CD4-positive, CD25-positive, alpha-beta regulatory T cell (primary cell): ENCODE results near the gene CCDC192. TPM values are rescaled to one million over a fixed set of nuclear protein-coding genes. Genes with fewer than 3 reads are reported as not detected.
A peak's percentile ranks its signal among the peaks of the same experiment; 100 is the strongest.

Experiments
- ATAC-seq, 2 donors: fragments of 150-1000 bp; cut with Tn5 transposase; one replicate each; pipeline ENCODE4 v1.10.0; 2021; ENCODE audit warnings: low read depth in 2 of 2, moderate number of reproducible peaks in 2 of 2, moderate library complexity in 1 of 2
- DNase-seq, 3 donors: peaks; one replicate each; pipeline versions ENCODE4 v3.0.0 to v3.0.0-alpha.2; 2012 to 2022; ENCODE audit warnings: mixed read lengths in 1 of 3
- H3K27ac ChIP-seq: one replicate; pipeline ENCODE4 v1.7.0; 2013; ENCODE audit warnings: mild to moderate bottlenecking, low read length; ENCODE audit not compliant: insufficient read depth, poor library complexity, severe bottlenecking
- H3K27me3 ChIP-seq: one replicate; pipeline ENCODE4 v1.7.0; 2013; ENCODE audit warnings: low read length; ENCODE audit not compliant: control insufficient read depth, insufficient read depth
- H3K36me3 ChIP-seq: one replicate; pipeline ENCODE4 v1.7.0; 2013; ENCODE audit warnings: mild to moderate bottlenecking, low read length, moderate library complexity; ENCODE audit not compliant: control insufficient read depth, insufficient read depth
- H3K4me1 ChIP-seq: 2 replicates; pipeline ENCODE4 v1.7.0; 2013; ENCODE audit warnings: mild to moderate bottlenecking, low read length; ENCODE audit not compliant: insufficient read depth, control insufficient read depth, poor library complexity, severe bottlenecking
- H3K4me3 ChIP-seq: one replicate; pipeline ENCODE4 v1.7.0; 2013; ENCODE audit warnings: low read depth, mild to moderate bottlenecking, low read length, moderate library complexity
- H3K9me3 ChIP-seq, 2 experiments: 1 replicate in 1 of 2; 2 replicates in 1 of 2; pipeline ENCODE4 v1.7.0; 2013; ENCODE audit warnings: low read length in 2 of 2, mild to moderate bottlenecking in 1 of 2, moderate library complexity in 1 of 2; ENCODE audit not compliant: control insufficient read depth in 2 of 2
- H3K27ac Mint-ChIP-seq, 3 donors: one replicate each; pipeline ENCODE4 v1.8.0; 2020 to 2022; ENCODE audit warnings: mild to moderate bottlenecking in 3 of 3, mixed read lengths in 3 of 3, moderate library complexity in 2 of 3
- H3K27me3 Mint-ChIP-seq: one replicate; pipeline ENCODE4 v1.8.0; 2022; ENCODE audit warnings: mild to moderate bottlenecking, mixed read lengths
- H3K36me3 Mint-ChIP-seq: one replicate; pipeline ENCODE4 v1.8.0; 2020; ENCODE audit warnings: mixed read lengths
- H3K4me1 Mint-ChIP-seq, 4 donors: one replicate each; pipeline ENCODE4 v1.8.0; 2020 to 2022; ENCODE audit warnings: mixed read lengths in 4 of 4, mild to moderate bottlenecking in 1 of 4
- H3K4me3 Mint-ChIP-seq, 4 donors: one replicate each; pipeline ENCODE4 v1.8.0; 2020 to 2022; ENCODE audit warnings: mild to moderate bottlenecking in 4 of 4, mixed read lengths in 4 of 4, moderate library complexity in 3 of 4
- H3K9me3 Mint-ChIP-seq, 7 donors: one replicate each; pipeline ENCODE4 v1.8.0; 2020 to 2022; ENCODE audit warnings: mixed read lengths in 7 of 7, mild to moderate bottlenecking in 3 of 7, moderate library complexity in 2 of 7
- polyA plus RNA-seq, 4 donors: library from polyadenylated mRNA; unstranded; fragments of 300-500 nt; fragmentation: Illumina TruSeq; gene quantifications; one replicate each; pipeline ENCODE4 v1.2.3, GENCODE V29; 2021
- total RNA-seq: library from RNA; stranded (reverse); gene quantifications from one replicate; pipeline ENCODE4 v1.2.3, GENCODE V29; 2022

Gene CCDC192
- total and polyA plus RNA-seq, 5 donors from 2014 or later = 0.37 TPM; not detected in 4

GRCh38 chr5:127793052-127793451, 89.9 kb downstream of the CCDC192 start:
- peaks cover 0 to 9% of the 10 kb centered on the region in 2 experiments for H3K9me3 ChIP-seq
- Mint-ChIP-seq H3K4me1 (no peaks in the 10 kb centered on the region), H3K9me3 (peaks cover 1 to 14% (median 9%) of the 10 kb centered on the region in 7 donors), H3K36me3 (no peaks in the 10 kb centered on the region), H3K27me3 (peaks cover 4% of the 10 kb centered on the region), H3K4me3 (no peak overlapping the region), H3K27ac (no peak overlapping the region)
- no peak overlapping the region for H3K4me3 ChIP-seq
- H3K27ac ChIP-seq = no peak overlapping the region
- ATAC-seq (no peak), DNase-seq (no peak)
- H3K4me1 ChIP-seq = no peaks in the 10 kb centered on the region
- H3K27me3 ChIP-seq = no peaks in the 10 kb centered on the region
- H3K36me3 ChIP-seq = no peaks in the 10 kb centered on the region

DNA sequence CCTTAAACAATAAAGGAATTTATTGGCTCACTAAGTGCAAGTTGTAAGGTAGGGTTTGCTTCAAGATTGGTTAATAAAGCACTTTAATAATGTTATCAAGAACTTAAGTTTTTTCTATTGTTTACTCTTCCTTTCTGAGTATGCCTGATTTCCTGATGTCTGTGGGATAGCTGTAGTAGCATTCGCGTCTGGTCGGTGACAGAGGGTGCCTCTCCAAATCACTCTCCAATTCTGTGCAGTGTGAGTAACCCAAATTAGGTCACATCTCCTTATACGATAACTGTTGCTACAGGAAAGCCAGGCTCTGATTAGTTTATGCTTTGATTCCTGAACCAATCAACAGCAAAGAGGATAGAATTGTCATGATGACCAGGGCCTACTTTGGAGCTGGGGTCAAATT, 90.7 kb downstream of the CCDC192 start:
- H3K4me3 ChIP-seq = no peak overlapping the region
- Mint-ChIP-seq H3K4me3 (no peak overlapping the region), H3K36me3 (no peaks in the 10 kb centered on the region), H3K27ac (peak overlapping the region in 1 of 3 donors; percentile 12), H3K4me1 (no peaks in the 10 kb centered on the region), H3K9me3 (peaks cover 1 to 14% (median 6%) of the 10 kb centered on the region in 7 donors), H3K27me3 (peaks cover 4% of the 10 kb centered on the region)
- H3K4me1 ChIP-seq = no peaks in the 10 kb centered on the region
- no peak for ATAC-seq
- no peak for DNase-seq
- H3K9me3 ChIP-seq = peaks cover 0 to 9% of the 10 kb centered on the region in 2 experiments
- H3K27ac ChIP-seq = no peak overlapping the region
- H3K36me3 ChIP-seq = no peaks in the 10 kb centered on the region
- no peaks in the 10 kb centered on the region for H3K27me3 ChIP-seq

DNA sequence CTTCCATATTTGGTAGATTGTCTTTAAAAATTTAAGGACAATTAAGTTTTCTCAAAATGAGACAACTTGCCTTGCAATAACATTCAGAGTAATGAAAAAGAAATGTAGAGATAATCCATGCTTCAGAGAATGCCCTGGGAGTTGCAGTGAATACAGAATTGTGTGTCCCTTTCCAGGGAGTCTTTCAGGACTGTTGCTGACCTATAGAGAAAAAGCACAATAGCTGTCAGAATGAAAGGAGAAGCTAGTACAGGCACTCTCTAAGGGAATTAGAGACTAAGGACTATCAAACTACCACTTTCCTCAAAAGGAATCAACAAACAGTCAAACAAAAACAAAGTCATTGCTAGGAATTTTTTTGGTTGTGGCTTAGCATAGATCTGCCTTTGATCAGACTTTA, 93.0 kb downstream of the CCDC192 start:
- no peak overlapping the region for H3K4me3 ChIP-seq
- Mint-ChIP-seq H3K27me3 (peaks cover 4% of the 10 kb centered on the region), H3K4me1 (no peaks in the 10 kb centered on the region), H3K36me3 (no peaks in the 10 kb centered on the region), H3K9me3 (peaks cover 0 to 9% (median 3%) of the 10 kb centered on the region in 7 donors), H3K4me3 (no peak overlapping the region), H3K27ac (no peak overlapping the region)
- no peaks in the 10 kb centered on the region for H3K4me1 ChIP-seq
- H3K27ac ChIP-seq = no peak overlapping the region
- no peak for DNase-seq
- no peaks in the 10 kb centered on the region for H3K36me3 ChIP-seq
- no peaks in the 10 kb centered on the region for H3K27me3 ChIP-seq
- ATAC-seq = no peak
- H3K9me3 ChIP-seq = peaks cover 0 to 3% of the 10 kb centered on the region in 2 experiments

- H3K4me3 ChIP-seq = no peak overlapping the region
- no peaks in the 10 kb centered on the region for H3K9me3 ChIP-seq
- ATAC-seq (no peak), DNase-seq (no peak)
- no peaks in the 10 kb centered on the region for H3K27me3 ChIP-seq
- H3K4me1 ChIP-seq = no peaks in the 10 kb centered on the region
- H3K4me1 Mint-ChIP-seq = no peaks in the 10 kb centered on the region
- no peaks in the 10 kb centered on the region for H3K36me3 ChIP-seq
- H3K4me3 Mint-ChIP-seq = no peak overlapping the region
- H3K27me3 Mint-ChIP-seq = no peaks in the 10 kb centered on the region
- H3K9me3 Mint-ChIP-seq = no peaks in the 10 kb centered on the region
- H3K27ac ChIP-seq = no peak overlapping the region
- H3K27ac Mint-ChIP-seq = no peak overlapping the region
- H3K36me3 Mint-ChIP-seq = no peaks in the 10 kb centered on the region
Observed at GRCh38 chr5:127799293-127799905, 96.2 kb downstream of the CCDC192 start.

DNA sequence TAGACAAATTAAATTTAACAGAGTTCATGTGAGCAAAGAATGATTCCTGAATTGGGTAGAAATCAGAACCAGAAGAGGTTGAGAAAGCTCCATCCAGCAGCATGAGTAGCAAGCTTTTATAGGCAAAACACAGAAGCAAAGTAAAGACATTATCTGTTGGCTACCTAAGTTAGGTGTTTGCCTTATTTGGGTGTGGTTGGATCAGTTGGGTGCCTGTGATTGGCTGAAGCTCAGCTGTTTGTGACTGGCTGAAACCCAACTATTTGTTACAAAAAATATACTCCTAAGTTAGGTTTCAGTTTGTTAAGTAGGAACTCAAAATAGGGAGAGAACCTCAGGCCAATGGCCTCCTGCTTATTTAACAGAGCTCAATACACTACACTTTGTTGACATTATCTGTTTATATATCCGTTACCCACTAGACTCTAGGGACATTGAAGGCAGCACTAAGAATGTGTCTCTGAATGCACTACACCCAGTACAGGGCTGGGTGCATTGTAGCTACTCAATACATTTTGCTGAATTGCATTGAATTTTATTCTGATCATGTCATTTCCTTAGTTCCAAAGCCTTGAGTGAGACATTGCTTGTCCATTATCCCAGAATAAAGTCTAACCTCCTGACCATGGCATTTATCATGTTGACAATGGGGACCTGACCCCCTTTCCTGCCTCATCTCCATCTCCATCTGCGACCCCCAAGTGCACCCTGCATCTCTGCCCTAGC, 98.7 kb downstream of the CCDC192 start:
- Mint-ChIP-seq H3K27ac (no peak overlapping the region), H3K4me1 (no peaks in the 10 kb centered on the region), H3K9me3 (no peaks in the 10 kb centered on the region), H3K4me3 (no peak overlapping the region), H3K36me3 (no peaks in the 10 kb centered on the region), H3K27me3 (no peaks in the 10 kb centered on the region)
- H3K9me3 ChIP-seq = no peaks in the 10 kb centered on the region
- DNase-seq (no peak), ATAC-seq (no peak)
- H3K4me3 ChIP-seq = no peak overlapping the region
- no peaks in the 10 kb centered on the region for H3K27me3 ChIP-seq
- no peaks in the 10 kb centered on the region for H3K36me3 ChIP-seq
- no peaks in the 10 kb centered on the region for H3K4me1 ChIP-seq
- no peak overlapping the region for H3K27ac ChIP-seq

DNA sequence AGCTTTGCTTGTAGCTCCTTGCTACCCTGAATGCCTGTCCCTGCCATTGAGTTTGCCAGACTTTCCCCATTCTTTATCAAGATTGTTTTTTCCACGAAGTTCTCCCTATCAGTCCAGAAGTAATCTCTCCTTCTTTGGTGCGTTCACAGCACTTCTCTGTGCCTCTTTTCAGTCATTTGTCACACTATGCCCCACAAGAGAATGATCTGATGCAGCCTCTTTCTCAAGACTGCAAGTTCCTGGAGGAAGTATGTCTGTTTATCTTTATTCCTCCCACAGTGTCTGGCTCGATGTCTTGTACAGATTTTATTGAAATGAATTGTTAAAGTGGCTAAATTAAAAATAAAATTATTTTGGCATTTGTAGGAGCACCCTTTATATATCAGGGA, 99.3 kb downstream of the CCDC192 start:
- DNase-seq (no peak), ATAC-seq (no peak)
- H3K27ac ChIP-seq = no peak overlapping the region
- H3K9me3 ChIP-seq = no peaks in the 10 kb centered on the region
- H3K9me3 Mint-ChIP-seq = no peaks in the 10 kb centered on the region
- no peaks in the 10 kb centered on the region for H3K4me1 Mint-ChIP-seq
- no peaks in the 10 kb centered on the region for H3K4me1 ChIP-seq
- no peaks in the 10 kb centered on the region for H3K27me3 ChIP-seq
- H3K27me3 Mint-ChIP-seq = no peaks in the 10 kb centered on the region
- H3K27ac Mint-ChIP-seq = no peak overlapping the region
- H3K4me3 ChIP-seq = no peak overlapping the region
- H3K4me3 Mint-ChIP-seq = no peak overlapping the region
- no peaks in the 10 kb centered on the region for H3K36me3 ChIP-seq
- H3K36me3 Mint-ChIP-seq = no peaks in the 10 kb centered on the region

GRCh38 chr5:127804886-127805426, 101.8 kb downstream of the CCDC192 start:
- Histone ChIP-seq H3K36me3 (no peaks in the 10 kb centered on the region), H3K27ac (no peak overlapping the region), H3K27me3 (no peaks in the 10 kb centered on the region), H3K4me3 (no peak overlapping the region), H3K4me1 (no peaks in the 10 kb centered on the region), H3K9me3 (no peaks in the 10 kb centered on the region)
- no peaks in the 10 kb centered on the region for H3K9me3 Mint-ChIP-seq
- H3K4me1 Mint-ChIP-seq = no peaks in the 10 kb centered on the region
- no peak overlapping the region for H3K27ac Mint-ChIP-seq
- no peaks in the 10 kb centered on the region for H3K36me3 Mint-ChIP-seq
- no peak overlapping the region for H3K4me3 Mint-ChIP-seq
- DNase-seq = no peak
- no peaks in the 10 kb centered on the region for H3K27me3 Mint-ChIP-seq
- ATAC-seq = no peak

DNA sequence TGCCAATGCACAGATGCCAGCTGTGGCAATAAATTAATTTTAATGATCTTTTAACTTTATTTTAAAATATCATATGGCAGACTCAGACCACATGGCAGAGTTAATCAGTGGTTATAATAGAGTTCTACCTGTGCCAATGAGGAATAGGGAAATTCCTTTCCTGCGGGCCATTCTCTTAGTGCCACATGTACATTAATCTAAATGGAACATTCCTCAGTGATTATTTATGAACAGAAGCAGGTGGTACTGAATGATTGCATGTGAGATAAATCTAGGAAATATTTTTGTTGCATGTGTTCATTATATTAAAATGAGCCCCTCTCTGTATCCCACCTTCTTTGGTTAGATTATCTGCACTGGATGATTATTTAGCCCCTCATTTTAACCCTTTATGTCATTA, 102.3 kb downstream of the CCDC192 start:
- H3K4me3 ChIP-seq = no peak overlapping the region
- H3K36me3 ChIP-seq = no peaks in the 10 kb centered on the region
- H3K27ac Mint-ChIP-seq = no peak overlapping the region
- no peaks in the 10 kb centered on the region for H3K4me1 Mint-ChIP-seq
- H3K9me3 ChIP-seq = no peaks in the 10 kb centered on the region
- ATAC-seq = no peak
- H3K9me3 Mint-ChIP-seq = no peaks in the 10 kb centered on the region
- H3K36me3 Mint-ChIP-seq = no peaks in the 10 kb centered on the region
- peaks cover 5% of the 10 kb centered on the region for H3K27me3 Mint-ChIP-seq
- H3K4me3 Mint-ChIP-seq = no peak overlapping the region
- no peaks in the 10 kb centered on the region for H3K4me1 ChIP-seq
- no peak overlapping the region for H3K27ac ChIP-seq
- no peaks in the 10 kb centered on the region for H3K27me3 ChIP-seq
- no peak for DNase-seq
